Cardiac fibroblast (primary cell): ENCODE results near the gene ASB2.

Experiments used
- DNase-seq, 2 donors: peaks; one replicate each; pipeline versions ENCODE4 v3.0.0 to v3.0.0-alpha.2; 2010; ENCODE audit warnings: low read depth in 2 of 2
- H3K4me3 ChIP-seq, 2 donors: replicated peaks in 1 of 2; 1 replicate in 1 of 2; 2 replicates in 1 of 2; pipeline ENCODE4 v1.5.1; 2011; ENCODE audit warnings: low read depth in 2 of 2, low read length in 2 of 2, mild to moderate bottlenecking in 2 of 2, moderate library complexity in 1 of 2
- CTCF ChIP-seq: IDR thresholded peaks from one replicate; pipeline ENCODE4 v1.5.1; 2011; ENCODE audit warnings: low read depth, mild to moderate bottlenecking, low read length, inconsistent platforms

ASB2 gene

GRCh38 chr14:93989939-93990338 is 13.6 kb upstream of the ASB2 start:
- no peak for TF ChIP-seq CTCF
- no peak for DNase-seq

DNA sequence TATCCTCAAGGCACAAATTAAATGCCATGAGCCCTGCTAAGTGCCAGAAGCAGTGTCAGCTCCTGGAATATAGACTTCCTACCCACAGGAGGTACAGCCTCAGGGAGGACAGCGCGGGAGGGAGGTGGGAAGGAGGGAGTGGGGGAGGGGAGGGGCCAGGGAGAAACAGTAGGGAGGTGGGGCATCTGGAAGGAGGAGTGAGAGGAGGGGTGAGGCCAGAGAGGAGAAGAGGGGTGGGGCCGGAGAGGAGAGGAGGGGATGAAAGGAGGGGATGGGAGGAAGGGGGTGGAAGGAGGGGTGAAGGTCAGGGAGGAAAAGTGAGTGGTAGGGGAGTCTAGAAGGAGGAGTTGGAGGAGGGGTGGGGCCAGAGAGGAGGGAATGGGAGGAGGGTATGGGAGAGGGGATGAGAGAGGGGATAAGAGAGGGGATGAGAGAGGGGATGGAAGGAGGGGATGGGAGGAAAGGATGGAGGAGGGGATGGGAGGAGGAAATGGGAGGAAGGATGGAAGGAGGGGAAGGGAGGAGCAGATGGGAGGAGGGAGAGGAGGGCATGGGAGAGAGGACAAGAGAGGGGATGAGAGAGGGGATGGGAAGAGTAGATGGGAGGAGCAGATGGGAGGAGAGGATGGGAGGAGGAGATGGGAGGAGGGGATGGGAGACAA is 11.6 kb upstream of the ASB2 start:
- H3K4me3 ChIP-seq = no peak overlapping the region
- no peak for DNase-seq
- no peak for TF ChIP-seq CTCF

More at GRCh38 chr14:93989939-93990338, 13.6 kb upstream of the ASB2 start:
- no peak overlapping the region for H3K4me3 ChIP-seq

GRCh38 chr14:93987376-93987775 is 11.0 kb upstream of the ASB2 start:
- DNase-seq = no peak
- TF ChIP-seq CTCF = no peak
- no peak overlapping the region for H3K4me3 ChIP-seq

DNA sequence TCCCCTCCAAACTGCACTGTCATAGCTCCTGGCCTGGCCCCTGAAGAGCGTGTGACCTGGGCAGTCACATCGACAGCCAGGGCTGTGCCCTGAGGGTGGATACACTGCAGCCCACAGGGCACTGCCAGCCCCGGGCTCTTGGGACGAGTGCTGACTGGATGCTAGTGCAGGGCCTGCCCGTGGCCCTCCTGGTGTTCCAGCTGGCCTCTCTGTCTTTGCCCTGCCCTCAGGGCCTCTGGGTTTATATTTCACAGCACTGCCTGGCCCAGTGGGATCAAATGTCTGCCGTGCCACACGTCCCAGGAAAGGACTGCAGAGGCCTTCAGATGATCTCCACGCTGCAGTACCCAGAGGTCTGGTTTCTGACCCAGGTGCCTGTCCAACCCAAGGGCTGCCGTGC is 10.6 kb upstream of the ASB2 start:
- H3K4me3 ChIP-seq = no peak overlapping the region
- no peak for TF ChIP-seq CTCF
- DNase-seq = no peak

DNA sequence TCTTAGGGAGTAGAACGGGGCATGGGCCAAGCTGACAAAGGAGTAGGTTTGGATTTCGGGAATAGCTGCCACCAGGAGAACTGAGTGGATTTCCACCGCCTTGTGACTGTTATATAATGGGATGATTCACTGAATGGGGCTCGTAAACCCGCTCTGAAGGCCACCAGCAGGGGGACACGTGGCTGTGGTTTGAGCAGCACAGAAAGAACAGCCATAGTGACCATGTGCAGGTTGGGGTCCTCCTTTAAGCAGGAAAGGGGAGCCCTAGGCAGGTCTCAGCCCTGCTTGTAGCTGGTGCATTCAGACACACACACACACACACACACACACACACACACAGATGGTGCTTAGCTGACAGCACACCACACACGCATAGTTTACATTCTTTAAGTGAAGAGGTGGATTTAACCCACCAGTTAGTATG is 8.6 kb upstream of the ASB2 start:
- no peak overlapping the region for H3K4me3 ChIP-seq
- peak; percentile 51 for TF ChIP-seq CTCF
- peak; percentile 60 to 66 for DNase-seq

- peak in 1 of 2 donors; percentile 12 for DNase-seq
- TF ChIP-seq CTCF = no peak
Measured at GRCh38 chr14:93984070-93984469, 7.7 kb upstream of the ASB2 start.

More at GRCh38 chr14:93984070-93984469, 7.7 kb upstream of the ASB2 start:
- H3K4me3 ChIP-seq = no peak overlapping the region
